ENCODE data around the gene TUBA1B. TPM values are rescaled to one million over a fixed set of nuclear protein-coding genes. Genes with fewer than 3 reads are reported as not detected.

TUBA1B gene
- total RNA-seq, 4 donors from 2014 or later: 199 to 347 (median 240) TPM

- no peak for DNase-seq (ENCODE audit: low spot score in 2 of 2)
- intact Hi-C loops (cut with DNase I; ENCODE audit: low total_unique reads): no loop called here
- WGBS, 2 donors: 21 to 27% methylated on average over 39 to 41 of the region's 41 CpGs
- H3K4me3 ChIP-seq (ENCODE audit: low read depth, poor library complexity, severe bottlenecking): no peak overlapping the region
- TF ChIP-seq CTCF (IDR thresholded peaks at IDR 0.05) (no peak), POLR2A (IDR thresholded peaks at IDR 0.05) (no peak)
Measured at GRCh38 chr12:49091056-49091835, 39.9 kb downstream of the TUBA1B start.

GRCh38 chr12:49089821-49090773 is 41.1 kb downstream of the TUBA1B start:
- no peak overlapping the region for H3K4me3 ChIP-seq (ENCODE audit: low read depth, poor library complexity, severe bottlenecking)
- peak in 1 of 2 donors; percentile 89 for DNase-seq (ENCODE audit: low spot score in 2 of 2)
- no peak for TF ChIP-seq POLR2A (IDR thresholded peaks at IDR 0.05)
- no peak for TF ChIP-seq CTCF (IDR thresholded peaks at IDR 0.05)
- intact Hi-C loops (cut with DNase I; ENCODE audit: low total_unique reads): loop anchor here (5.0 to 10.0 kb wide), 2 partner anchors 32 to 145 kb away; no protein-coding TSS in a partner anchor
- 3 to 4% methylated on average over 43 to 55 of the region's 88 CpGs for WGBS, 2 donors

GRCh38 chr12:49088932-49089330 is 42.3 kb downstream of the TUBA1B start:
- intact Hi-C loops (cut with DNase I; ENCODE audit: low total_unique reads): loop anchor here (5.0 to 10.0 kb wide), 2 partner anchors 33 to 146 kb away; no protein-coding TSS in a partner anchor
- no peak overlapping the region for H3K4me3 ChIP-seq (ENCODE audit: low read depth, poor library complexity, severe bottlenecking)
- no peak for TF ChIP-seq POLR2A (IDR thresholded peaks at IDR 0.05)
- TF ChIP-seq CTCF (IDR thresholded peaks at IDR 0.05): no peak
- 59 to 63% methylated on average over 6 of the region's 6 CpGs for WGBS, 2 donors
- no peak for DNase-seq (ENCODE audit: low spot score in 2 of 2)

GRCh38 chr12:49088150-49088931 is 42.9 kb downstream of the TUBA1B start:
- TF ChIP-seq POLR2A (IDR thresholded peaks at IDR 0.05) (no peak), CTCF (IDR thresholded peaks at IDR 0.05) (peak in 1 of 3 donors; percentile 68)
- peak in 1 of 2 donors; percentile 91 for DNase-seq (ENCODE audit: low spot score in 2 of 2)
- intact Hi-C loops (cut with DNase I; ENCODE audit: low total_unique reads): loop anchor here (5.0 to 10.0 kb wide), 2 partner anchors 34 to 146 kb away; no protein-coding TSS in a partner anchor
- WGBS, 2 donors: 2 to 4% methylated on average over 17 to 18 of the region's 18 CpGs
- H3K4me3 ChIP-seq (ENCODE audit: low read depth, poor library complexity, severe bottlenecking): no peak overlapping the region

- intact Hi-C loops (cut with DNase I; ENCODE audit: low total_unique reads): loop anchor here (5.0 to 10.0 kb wide), 2 partner anchors 36 to 149 kb away; no protein-coding TSS in a partner anchor
Measured at GRCh38 chr12:49086116-49086515, 45.1 kb downstream of the TUBA1B start.

More at GRCh38 chr12:49086116-49086515, 45.1 kb downstream of the TUBA1B start:
- 74 to 80% methylated on average over 3 of the region's 3 CpGs for WGBS, 2 donors
- TF ChIP-seq CTCF (IDR thresholded peaks at IDR 0.05) (no peak), POLR2A (IDR thresholded peaks at IDR 0.05) (no peak)
- DNase-seq (ENCODE audit: low spot score in 2 of 2): no peak
- H3K4me3 ChIP-seq (ENCODE audit: low read depth, poor library complexity, severe bottlenecking): no peak overlapping the region
